Activated CD4-positive, alpha-beta T cell treated with anti-CD3 and anti-CD28 coated beads for 48 hours (primary cell): ENCODE measurements around the gene GNPAT.

Experiments used
- DNase-seq: peaks from one replicate; pipeline ENCODE4 v3.0.0-alpha.2; 2020

The GNPAT gene

DNA sequence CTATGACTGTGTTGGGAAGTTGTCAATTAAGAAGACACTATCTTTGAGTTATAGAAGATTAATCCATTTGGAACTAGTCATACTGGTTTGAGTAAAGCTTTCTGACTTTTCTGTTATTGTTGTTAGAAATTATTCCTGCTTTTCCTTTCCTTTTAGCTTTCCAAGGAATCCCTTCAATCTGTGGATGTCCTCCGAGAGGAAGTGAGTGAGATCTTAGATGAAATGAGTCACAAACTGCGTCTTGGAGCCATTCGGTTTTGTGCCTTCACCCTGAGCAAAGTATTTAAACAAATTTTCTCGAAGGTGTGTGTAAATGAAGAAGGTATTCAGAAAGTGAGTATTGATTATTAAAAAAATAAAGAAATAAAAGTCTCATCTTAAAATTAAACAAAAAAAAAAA, 19.3 kb downstream of the GNPAT start:
- DNase-seq = no peak

DNA sequence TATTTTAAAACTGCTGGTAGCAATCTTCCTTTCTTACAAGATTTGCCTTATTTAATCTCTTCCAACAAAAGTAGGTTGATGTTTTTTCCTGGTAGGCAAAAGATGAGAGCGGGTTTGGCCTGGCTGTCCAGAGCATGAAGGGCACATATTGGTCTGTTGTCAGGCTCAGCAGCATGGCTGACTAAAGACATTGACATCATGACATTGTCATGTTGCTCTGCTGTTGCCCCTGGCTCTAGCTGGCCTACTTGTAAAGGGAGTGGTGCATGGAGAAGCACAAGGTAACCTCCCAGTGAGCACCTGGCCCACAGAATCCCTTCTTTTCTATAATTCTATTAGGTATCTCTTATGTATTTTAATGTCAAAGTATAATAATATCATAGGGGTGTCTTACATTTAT, 23.6 kb downstream of the GNPAT start:
- DNase-seq = no peak

DNA sequence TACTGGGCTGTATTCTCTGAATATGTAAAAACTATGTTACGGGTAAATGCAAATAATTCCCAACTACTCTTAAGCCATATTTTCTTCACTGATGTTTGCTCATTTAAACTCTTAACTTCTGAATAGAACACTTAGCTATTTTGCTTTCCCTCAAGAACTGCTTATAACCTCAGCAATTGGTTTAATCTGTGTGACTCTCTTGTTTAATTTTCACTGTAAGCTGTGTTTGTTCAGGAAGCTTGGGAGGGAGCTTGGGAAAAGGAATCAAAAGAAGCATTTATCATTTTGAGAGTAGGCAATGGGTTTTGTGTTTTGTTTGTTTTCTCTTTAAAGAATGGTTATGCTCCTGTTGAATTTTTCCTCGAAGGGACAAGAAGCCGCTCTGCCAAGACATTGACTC, 24.4 kb downstream of the GNPAT start:
- no peak for DNase-seq

DNA sequence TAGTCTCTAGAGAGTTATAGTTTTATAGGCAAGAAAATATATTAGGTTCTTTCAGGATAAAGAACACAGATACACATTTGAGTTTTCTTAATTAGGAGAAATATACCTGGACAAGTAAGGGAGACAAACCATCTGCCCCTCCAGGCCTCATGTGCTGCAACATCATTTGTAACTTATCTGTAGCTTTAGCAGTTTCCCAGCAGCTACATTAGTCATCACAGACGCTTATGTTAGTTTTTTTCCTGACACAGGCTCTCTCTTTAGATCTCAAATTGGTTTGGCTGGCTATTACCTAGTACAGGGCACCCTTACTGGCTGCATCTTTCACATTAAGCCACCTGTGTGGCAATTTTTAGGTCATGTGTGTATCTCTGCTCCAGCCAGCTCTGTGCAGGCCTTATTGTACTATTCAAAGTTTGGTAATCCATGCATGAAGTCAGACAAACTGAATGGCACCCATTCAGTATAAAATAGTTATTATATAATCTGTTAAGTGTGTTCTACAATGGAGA, 25.9 kb downstream of the GNPAT start:
- DNase-seq = no peak

DNA sequence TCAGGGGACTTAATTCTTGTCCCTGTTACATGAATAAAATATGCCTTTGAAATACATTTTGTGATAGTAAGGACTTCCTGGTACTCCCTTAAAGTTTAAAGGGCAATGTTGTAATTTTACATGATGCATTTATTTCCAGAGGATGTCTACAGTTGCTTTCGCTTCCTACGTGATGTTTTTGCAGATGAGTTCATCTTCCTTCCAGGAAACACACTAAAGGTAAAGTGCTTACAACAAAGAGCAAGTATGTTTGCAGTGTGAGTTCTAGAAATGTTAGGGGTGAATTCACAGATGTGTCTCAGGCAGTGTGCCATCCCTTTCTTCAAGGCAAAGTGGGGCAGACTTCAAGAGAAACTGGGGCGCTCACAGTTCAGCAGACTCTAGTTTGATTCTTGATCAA, 31.2 kb downstream of the GNPAT start:
- peak; percentile 5 for DNase-seq

DNA sequence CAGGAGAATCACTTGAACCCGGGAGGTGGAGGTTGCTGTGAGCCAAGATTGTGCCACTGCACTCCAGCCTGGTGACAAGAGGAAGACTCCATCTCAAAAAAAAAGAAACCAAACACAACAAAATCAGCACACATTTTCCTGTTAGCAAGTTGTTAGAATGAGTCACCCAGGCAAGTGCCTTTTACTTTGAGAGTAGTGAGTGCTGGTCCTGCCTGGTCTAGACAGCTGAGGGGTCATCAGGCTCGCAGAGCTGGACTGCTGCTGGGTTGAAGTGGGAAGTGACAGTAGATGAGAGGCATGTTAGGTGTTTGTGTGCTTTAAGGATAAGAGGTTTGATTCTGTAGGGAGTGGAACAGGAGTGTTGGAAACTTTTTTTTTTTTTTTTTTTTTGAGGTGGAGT, 31.9 kb downstream of the GNPAT start:
- DNase-seq = peak; percentile 8

DNA sequence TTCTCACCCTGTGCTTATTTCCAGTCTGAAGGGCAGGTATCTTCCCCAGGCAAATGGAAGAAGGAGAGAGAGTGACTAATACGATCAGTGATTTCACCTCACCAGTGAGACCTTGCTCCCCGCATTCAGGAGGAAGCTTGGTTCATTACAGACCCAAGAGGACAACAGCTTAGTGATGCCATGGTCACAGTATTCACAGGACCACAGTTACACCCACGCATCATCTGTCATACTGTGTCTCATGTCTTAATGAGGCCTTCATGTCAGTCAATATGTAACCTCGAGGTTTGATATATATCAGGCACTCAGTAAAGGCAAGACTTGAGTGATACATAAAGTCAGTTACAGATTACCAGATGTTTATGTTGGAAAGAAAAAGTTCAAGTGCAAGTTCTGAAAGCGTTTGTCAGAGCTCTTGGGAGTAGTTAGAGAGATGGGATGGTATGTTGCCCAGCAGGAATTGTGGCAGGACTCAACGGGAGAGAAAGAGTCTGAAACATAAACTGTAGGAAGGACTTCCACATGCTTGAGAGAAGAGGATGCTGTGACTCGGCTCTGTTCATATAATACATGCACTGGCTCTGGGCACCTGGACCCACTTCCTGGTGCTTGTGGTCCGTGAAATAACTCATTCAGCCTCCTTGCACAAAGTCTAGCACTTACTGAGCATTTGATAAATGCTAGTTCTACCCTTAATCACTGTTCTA, 33.3 kb downstream of the GNPAT start:
- DNase-seq = peak; percentile 55

DNA sequence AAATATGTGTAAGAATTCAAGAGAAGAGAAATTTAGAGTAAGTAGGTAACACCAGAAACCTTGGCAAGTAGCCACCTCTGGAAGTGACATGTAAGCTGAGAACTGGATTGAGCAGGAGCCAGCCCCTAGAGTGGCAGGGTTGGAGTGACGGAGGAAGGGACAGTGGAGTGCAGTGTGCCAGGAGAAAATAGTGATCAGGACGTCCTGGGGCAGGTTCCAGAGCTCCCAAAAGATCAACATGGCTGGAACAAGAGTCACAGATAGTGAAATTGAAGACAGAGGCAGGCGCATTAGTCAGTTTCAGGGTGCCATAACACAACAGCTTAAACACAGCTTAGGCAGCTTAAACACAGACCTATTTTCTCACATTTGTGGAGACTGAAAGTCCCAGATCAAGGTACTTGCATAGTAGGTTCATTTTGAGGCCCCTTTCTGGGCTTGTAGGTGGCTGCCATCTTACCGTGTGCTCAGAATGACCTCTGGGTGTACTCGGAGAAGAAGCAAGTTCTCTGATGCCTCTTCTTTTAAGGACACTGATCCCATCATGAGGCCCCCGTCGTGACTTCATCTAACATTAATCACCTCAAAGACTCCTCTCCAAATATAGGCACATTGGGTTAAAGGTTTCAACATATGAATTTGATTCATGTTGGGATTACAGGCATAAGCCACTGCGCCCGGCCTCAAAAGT, 37.2 kb downstream of the GNPAT start:
- DNase-seq = no peak

DNA sequence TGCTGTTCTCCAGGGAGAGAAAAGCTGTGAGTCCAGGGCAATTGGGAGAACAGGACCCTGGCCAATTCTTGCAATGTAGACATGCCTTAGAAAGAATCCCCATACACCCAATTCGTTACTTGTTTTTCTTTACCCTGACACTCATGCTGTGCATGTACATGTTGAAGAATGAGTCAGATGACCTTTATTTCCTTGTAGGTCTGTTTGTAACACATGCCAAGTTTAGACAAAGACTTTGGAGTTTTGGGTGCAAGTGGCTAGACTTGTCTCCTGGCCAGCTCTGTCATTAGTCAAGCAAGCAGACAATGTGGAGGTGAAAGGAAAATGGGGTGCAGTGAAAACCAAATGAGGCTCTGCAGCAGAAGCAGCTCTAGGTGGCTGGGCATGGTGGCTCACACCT, 38.1 kb downstream of the GNPAT start:
- no peak for DNase-seq

DNA sequence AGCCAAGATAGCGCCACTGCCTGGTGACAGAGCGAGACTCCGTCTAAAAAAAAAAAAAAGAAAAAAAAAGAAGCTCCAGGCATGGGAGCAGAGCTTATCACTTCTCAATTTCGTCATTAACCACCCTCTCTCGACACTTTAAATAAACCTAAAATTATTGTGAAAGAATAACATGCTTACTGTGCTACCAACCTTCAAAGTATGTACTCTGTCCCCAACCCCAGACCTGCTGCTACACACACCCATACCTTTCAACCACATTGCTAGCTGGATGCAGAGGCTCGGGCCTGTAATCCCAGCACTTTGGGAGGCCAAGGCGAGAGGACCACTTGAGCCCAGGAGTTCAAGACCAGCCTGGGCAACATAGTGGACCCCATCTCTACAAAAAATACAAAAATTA, 38.7 kb downstream of the GNPAT start:
- DNase-seq = no peak

DNA sequence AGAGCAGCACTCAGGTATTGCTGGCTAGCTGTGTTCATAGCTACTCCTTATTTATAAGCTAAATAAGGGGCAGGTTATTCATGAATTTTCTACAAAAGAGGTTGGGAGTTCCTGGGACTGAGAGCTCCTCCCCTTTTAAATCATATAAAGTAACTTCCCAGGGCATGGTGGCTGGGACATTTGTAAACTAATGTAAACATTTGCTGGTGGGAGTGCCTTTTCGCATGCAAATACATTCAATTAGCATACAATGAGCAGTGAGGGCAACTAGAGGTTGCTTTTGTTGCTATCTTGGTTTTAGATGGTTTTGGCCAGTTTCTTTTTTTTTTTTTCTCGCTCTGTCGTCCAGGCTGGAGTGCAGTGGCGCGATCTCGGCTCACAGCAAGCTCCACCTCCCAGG, 43.4 kb downstream of the GNPAT start:
- DNase-seq = no peak

DNA sequence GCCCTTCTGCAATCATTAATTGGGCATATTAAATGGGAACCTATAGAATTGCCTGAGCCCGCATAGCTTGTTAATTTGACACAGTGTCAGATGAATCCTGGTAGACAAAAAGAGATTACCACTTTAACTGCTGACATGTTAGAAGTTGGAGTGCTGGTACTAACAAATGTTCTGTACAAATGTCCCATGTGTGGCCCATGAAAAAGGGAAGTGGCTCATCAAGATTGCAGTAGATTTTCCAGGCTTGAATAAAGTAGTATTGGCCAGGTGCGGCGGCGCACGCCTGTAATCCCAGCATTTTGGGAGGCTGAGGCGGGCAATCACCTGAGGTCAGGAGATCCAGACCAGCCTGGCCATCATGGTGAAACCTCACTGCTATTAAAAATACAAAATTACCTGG, 45.6 kb downstream of the GNPAT start:
- no peak for DNase-seq

DNA sequence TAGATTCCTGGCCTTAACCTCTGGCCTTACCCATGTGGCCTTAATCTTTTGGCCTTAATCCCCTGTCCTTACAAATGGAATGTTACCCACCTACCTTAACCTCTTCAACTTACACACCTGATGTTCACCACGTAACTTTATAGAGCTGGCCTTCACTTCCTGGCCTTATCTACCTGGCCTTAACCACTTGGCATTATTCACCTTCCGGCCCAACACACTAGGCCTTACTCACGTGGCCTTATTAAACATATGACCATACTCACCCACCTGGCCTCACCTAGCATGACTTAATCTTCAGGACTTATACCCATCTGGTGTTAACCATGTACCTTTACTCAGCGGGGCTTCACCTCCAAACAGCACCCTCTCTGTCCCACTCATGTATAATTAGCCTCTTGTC, 54.9 kb downstream of the GNPAT start:
- no peak for DNase-seq

DNA sequence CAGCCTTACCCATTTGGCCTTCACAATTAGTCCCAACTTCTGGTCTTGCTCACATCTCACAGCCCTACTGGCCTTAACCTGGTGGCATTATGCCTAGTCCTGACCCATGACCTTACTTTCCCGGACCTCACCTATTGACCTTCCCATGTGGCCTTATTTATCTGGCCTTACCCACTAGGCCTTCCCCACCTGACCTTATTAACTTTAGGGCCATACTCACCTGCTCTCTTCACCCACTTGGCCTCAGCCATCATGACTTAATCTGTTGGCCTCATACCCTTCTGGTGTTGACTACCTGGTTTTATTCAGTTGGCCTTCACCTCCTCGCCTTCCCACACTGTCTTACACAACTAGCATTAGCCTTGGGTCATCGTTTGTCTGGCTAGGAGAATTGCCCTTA, 61.0 kb downstream of the GNPAT start:
- DNase-seq = no peak

DNA sequence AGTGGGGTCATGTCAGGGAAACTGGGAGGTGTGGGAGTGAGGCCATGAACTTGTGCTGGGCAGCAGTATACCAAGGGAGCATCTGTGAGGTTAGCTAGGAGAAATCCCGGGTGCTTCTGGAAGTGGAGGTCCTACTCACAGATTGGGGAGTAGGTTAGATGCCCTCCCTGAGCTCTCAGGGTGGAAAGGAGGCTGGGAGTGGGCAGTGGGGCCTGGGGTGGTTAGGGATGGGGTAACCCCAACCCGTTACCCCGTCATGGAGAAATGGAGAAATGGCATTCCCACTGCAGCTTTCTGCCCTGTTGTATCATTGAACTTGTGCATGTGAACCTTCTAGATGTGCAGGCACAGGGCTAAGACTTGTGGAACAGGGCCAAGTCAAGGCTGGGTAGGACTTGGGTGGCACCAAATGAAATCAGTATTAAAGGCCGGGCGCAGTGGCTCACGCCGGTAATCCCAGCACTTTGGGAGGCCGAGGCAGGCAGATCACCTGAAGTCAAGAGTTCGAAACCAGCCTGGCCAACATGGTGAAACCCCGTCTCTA, 69.5 kb downstream of the GNPAT start:
- no peak for DNase-seq

DNA sequence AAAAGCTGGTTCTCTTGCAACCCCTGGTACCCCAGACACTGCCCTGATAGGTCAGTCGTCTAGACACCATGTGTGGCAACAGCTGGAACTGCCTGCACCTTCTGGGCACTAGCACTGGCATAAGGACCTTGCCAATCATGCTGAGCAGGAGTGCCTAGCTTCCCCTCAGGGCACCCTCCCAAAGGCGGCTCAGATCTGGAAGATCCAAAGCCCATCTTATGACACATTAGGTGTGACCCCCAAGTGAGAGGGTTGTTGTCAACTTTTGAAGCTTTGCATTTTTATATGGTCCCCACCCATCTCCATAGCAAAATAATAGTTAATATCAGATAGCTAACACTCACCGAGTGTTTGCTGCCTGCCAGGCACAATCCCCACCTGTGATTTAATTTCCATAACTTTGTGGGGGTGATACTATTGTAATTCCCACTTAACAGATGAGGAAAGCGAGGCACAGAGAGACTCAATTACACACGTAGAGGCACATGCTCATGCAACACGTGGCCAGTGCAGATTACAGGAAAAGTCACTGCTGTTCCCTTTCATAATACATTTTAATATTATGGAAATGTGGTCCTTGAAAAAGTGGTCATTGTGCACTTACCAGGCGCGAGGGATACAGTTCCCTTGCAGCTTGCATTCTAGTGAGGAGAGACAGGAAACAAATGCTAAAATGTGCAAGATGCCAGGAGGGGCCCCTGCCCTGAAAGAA, 70.9 kb downstream of the GNPAT start:
- no peak for DNase-seq

DNA sequence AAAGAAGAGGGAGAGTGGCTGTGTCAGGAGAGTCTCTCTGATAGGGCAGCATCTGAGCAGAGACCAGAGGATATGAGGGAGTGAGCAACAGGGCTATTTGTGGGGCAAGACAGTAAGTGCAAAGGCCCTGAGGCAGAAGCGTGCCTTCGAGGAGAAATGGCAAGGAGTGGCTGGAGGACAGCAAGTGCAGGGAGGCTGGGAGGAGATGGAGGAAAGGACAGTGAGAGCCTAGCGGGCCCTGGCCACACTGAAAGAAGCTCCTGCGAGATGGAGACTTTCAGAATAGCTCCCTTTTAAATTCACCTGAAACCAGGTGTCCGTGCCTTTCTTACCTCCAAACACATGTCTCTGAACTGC, 71.4 kb downstream of the GNPAT start:
- no peak for DNase-seq

DNA sequence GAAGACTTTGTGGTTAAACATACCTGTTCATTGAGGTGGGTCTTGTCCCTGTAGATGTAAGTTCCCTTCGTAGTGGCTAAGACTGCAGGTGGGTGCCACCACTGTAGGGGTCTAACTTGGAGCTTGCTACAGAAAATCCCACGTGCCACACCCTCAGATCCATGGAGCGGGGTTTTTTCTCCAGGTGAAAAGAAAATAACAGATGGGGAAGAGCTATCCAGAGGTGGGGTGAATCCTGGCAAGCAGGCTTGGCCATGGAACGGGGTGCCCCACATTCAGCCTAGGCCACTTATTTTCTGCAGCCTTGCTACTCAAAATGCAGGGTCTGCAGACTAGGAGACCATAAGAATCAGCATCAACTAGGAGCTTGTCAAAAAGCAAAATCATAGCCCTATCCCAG, 72.6 kb downstream of the GNPAT start:
- no peak for DNase-seq

DNA sequence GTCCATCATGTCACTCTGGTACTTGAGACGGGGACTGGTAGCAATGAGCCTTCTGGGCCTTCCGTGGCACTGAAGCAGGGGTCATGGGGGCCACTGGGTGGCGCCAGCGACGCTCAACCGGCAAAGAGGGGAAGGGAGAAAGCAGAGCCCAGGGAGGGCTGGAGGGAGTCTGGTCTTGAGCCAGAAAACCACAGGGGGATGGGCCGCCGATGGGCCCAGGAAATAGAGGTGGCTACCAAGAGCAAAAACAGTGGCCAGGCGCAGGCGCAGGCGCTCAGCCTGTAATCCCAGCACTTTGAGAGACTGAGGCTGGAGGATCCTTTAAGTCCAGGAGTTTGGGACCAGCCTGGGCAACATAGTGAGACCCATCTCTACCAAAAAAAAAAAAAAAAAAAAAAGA, 74.9 kb downstream of the GNPAT start:
- peak; percentile 66 for DNase-seq

DNA sequence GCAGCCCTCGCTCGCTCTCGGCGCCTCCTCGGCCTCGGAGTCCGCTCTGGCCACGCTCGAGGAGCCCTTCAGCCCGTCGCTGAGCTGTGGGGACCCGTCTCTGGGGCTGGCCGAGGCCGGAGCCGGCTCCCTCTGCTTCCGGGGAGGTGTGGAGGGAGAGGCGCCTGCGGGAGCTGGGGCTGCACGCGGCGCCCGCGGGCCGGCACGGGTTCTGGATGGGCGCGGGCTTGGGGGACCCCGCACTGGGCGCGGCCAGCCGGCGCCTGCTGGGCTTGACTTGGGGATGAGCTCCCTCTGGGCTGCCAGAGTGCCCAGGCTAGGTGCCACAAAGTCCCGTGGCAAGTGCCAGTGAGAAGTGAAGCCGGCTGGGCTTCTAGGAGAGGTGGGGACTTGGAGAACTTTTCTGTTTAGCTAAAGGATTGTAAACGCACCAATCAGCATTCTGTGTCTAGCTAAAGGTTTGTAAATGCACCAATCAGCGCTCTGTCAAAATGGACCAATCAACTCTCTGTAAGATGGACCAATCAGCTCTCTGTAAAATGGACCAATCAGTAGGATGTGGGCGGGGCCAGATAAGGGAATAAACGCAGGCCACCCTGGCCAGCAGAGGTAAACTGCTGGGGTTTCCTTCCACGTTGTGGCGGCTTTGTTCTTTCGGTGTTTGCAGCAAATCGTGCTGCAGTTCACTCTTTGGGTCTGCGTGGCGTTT, 76.4 kb downstream of the GNPAT start:
- DNase-seq = peak; percentile 7

DNA sequence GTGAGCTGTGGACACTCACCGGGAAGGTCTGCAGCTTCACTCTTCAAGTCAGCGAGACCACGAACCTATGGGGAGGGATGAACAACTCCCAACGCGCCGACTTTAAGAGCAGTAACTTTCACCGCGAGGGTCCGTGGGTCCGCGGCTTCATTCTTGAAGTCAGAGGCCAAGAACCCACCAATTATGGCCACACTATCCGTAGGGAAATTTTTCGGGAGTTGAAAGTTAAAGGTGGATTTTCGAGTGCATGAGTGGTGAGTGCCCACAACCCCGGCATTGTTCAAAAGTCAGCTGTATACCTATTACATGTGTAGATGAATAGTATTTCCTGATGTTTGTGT, 77.0 kb downstream of the GNPAT start:
- no peak for DNase-seq

DNA sequence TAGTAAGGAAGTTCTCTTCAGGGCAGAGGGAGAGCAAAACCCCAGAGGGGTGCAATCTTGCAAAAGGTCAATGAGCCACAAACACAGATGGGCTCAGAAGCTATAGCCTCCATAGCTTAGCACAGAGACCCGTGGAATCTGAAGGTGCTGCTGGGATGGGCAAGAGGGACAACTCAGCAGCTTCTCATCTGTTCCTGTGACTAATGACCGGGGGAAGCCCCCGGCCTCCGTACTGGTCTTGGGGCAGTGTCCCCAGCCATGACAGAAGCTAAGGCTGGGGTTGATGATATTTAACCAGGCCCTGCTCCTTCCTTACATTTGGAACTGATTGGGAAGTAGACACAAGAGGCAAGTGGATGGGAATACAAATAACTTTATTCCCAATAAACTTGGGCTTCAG, 77.6 kb downstream of the GNPAT start:
- DNase-seq = no peak

DNA sequence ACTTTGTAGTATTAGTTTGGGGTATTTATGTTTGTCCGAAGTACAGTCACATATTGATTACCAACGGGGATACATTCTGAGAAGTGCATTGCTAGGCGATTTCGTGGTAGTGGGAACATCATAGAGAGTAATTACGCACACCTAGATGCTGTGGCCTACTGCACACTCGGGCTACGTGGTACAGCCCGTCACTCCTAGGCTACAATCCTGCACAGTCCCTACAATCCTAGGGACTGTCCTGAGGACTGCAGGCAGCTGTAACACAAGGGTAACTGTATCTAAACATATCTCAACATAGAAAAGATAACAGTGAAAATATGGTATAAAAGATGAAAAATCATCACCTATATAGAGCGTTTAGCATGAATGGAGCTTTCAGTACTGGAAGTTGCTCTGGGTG, 78.1 kb downstream of the GNPAT start:
- no peak for DNase-seq
